H1 (cell line): ENCODE measurements around the gene TEF. TPM values are rescaled to one million over a fixed set of nuclear protein-coding genes. Genes with fewer than 3 reads are reported as not detected.

Experiments used
- CBX5 ChIP-seq: fragments of 300-800, 300-1000 bp; sonication (generic); IDR thresholded peaks from 2 replicates; pipeline ENCODE4 v1.7.1; 2016; ENCODE audit warnings: antibody characterized with exemption, low read length, low read depth
- CHD2 ChIP-seq: IDR thresholded peaks from 2 replicates; pipeline ENCODE4 v1.6.1; 2012; ENCODE audit warnings: low read length, improper control_type of control experiment
- E2F6 ChIP-seq: IDR thresholded peaks from 2 replicates; pipeline ENCODE4 v1.6.1; 2012; ENCODE audit warnings: inconsistent platforms
- KDM1A ChIP-seq: fragments of 200-600, 300-600 bp; sonication (generic); IDR thresholded peaks from 2 replicates; pipeline ENCODE4 v1.7.1; 2016; ENCODE audit warnings: mild to moderate bottlenecking, low read length, borderline replicate concordance
- NRF1 ChIP-seq: IDR thresholded peaks from 2 replicates; pipeline ENCODE4 v1.6.1; 2011; ENCODE audit warnings: mild to moderate bottlenecking, low read depth, low read length, improper control_type of control experiment
- PHF8 ChIP-seq: fragments of 200-600 bp; sonication (generic); conservative IDR thresholded peaks from 2 replicates; pipeline ENCODE4 v1.7.1; 2012; ENCODE audit warnings: low read depth, mild to moderate bottlenecking, inconsistent platforms, low read length, moderate library complexity
- TAF1 ChIP-seq: IDR thresholded peaks from 2 replicates; pipeline ENCODE4 v1.6.1; 2011; ENCODE audit warnings: mild to moderate bottlenecking, low read depth, low read length
- polyA plus RNA-seq, 7 experiments: library from polyadenylated mRNA; depleted of rRNA in 3 of 7; stranded (reverse) in 5 of 7; unstranded in 2 of 7; fragments of >200 nt in 5 of 7; fragments of 200-250 nt in 2 of 7; gene quantifications; 1 replicate in 5 of 7; 2 replicates in 1 of 7; 4 replicates in 1 of 7; pipeline versions ENCODE4 v1.2.1 to v1.2.3, GENCODE V29; 2011 to 2013; ENCODE audit warnings: missing spikeins in 2 of 7, mixed read lengths in 2 of 7
- total RNA-seq: library from RNA; stranded (reverse); fragmentation: NEBNext Ultra II Directional; extraction: Animal tissue kit (Norgen Biotek cat#: 25700); gene quantifications from 2 replicates; pipeline ENCODE4 v1.2.1, GENCODE V29; 2021

The TEF gene
- total and polyA plus RNA-seq, 2 of the 8 experiments (the other 6 are each of a cell fraction or from before 2014, with no cell fraction given): 7.4 to 9.0 TPM

- TF ChIP-seq CBX5 (no peak), E2F6 (no peak), NRF1 (peak; percentile 72), PHF8 (peak; percentile 67), TAF1 (peak; percentile 78; the same call in 1 of the 2 replicates), KDM1A (no peak), CHD2 (no peak)
- TF ChIP-seq, all 59 proteins: peak for 7
These were observed 65.9 kb downstream of the TEF start (continued) for GRCh38 chr22:41447435-41448188.
